Measurements from ENCODE around the gene GJB2. TPM values are rescaled to one million over a fixed set of nuclear protein-coding genes. Genes with fewer than 3 reads are reported as not detected.
A peak's percentile ranks its signal among the peaks of the same experiment; 100 is the strongest.

GJB2 gene
- total RNA-seq, 1 experiment from 2014 or later = 4.6 TPM

DNA sequence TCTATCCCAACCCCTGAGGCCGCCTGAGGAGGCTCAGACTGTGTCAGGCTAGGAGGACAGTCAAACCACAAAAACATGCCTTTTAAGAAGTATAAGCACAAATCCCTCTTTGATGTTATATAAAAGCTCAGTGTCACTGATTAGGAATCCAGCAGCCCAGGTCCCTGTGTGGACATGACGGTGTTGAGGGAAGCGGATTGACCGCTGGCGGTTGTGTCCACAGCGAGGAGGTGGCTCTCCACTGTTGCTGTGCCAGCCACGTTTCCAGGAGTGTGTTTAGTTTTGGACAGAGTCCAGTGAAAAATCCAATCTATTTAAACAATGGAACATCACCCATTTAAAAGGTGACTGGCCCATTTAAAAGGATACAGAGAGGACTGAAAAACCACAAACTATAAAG is 24.3 kb downstream of the GJB2 start:
- Mint-ChIP-seq H3K36me3 (ENCODE audit: insufficient read depth, unreplicated experiment) (no peaks in the 10 kb centered on the region), H3K27me3 (ENCODE audit: unreplicated experiment) (peaks cover 12% of the 10 kb centered on the region), H3K4me1 (ENCODE audit: low read depth, unreplicated experiment) (no peaks in the 10 kb centered on the region), H3K9me3 (ENCODE audit: low read depth, unreplicated experiment) (no peaks in the 10 kb centered on the region), H3K4me3 (ENCODE audit: low read depth, unreplicated experiment) (no peak overlapping the region), H3K27ac (ENCODE audit: unreplicated experiment) (no peak overlapping the region)
- intact Hi-C loops (cut with micrococcal nuclease; ENCODE audit: unreplicated experiment) = no loop called here
- no peak for DNase-seq
- TF ChIP-seq CTCF (IDR thresholded peaks at IDR 0.05; ENCODE audit: unreplicated experiment) = no peak
- BruUV-seq (replicated peaks) = no TSS peak
- CTCF ChIA-PET = no interaction called here

DNA sequence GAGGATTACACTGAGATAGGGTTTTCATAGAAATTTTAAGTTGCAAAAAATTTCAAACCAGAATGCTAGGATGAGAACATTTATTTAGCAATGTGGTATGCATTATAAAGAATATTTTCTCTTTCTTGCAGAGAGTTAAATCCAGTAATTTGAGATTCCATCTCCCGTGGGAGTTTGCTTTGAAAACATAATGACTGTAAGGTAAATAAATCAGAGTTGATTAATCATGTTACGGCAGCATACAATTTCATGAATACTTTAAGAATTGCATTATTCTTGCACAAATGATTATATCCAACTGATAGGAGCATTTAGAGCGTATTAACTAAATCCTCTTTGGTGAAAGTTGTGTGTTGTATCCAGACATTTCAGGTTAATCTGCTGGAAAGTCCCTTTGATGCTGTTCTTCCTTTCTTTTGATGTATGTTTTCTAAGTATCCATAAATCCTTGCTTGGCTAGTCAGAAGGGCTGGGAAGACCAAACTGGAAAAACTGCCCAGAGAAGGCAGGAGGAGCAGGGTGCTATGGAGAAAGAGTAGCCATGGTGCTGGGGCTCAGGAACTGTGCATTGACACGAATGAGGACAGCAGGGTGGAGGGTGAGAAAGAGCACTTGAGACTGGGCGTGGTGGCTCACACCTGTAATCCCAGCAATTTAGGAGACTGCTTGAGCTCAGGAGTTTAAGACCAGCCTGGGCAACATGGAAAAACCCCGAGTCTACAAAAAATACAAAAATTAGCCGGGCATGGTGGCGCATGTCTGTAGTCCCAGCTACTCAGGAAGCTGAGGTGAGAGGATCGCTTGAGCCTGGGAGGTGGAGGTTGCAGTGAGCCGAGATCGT is 27.1 kb downstream of the GJB2 start:
- intact Hi-C loops (cut with micrococcal nuclease; ENCODE audit: unreplicated experiment) = no loop called here
- TF ChIP-seq CTCF (IDR thresholded peaks at IDR 0.05; ENCODE audit: unreplicated experiment) = no peak
- no peak for DNase-seq
- CTCF ChIA-PET = no interaction called here
- no TSS peak for BruUV-seq (replicated peaks)
- Mint-ChIP-seq H3K27ac (ENCODE audit: unreplicated experiment) (no peak overlapping the region), H3K27me3 (ENCODE audit: unreplicated experiment) (peaks cover 12% of the 10 kb centered on the region), H3K9me3 (ENCODE audit: low read depth, unreplicated experiment) (no peaks in the 10 kb centered on the region), H3K4me3 (ENCODE audit: low read depth, unreplicated experiment) (no peak overlapping the region), H3K4me1 (ENCODE audit: low read depth, unreplicated experiment) (no peaks in the 10 kb centered on the region), H3K36me3 (ENCODE audit: insufficient read depth, unreplicated experiment) (peaks cover 12% of the 10 kb centered on the region)

- DNase-seq = no peak
- Mint-ChIP-seq H3K9me3 (ENCODE audit: low read depth, unreplicated experiment) (no peaks in the 10 kb centered on the region), H3K4me1 (ENCODE audit: low read depth, unreplicated experiment) (no peaks in the 10 kb centered on the region), H3K36me3 (ENCODE audit: insufficient read depth, unreplicated experiment) (peaks cover 21% of the 10 kb centered on the region), H3K27ac (ENCODE audit: unreplicated experiment) (no peak overlapping the region), H3K4me3 (ENCODE audit: low read depth, unreplicated experiment) (peak overlapping the region; percentile 74), H3K27me3 (ENCODE audit: unreplicated experiment) (no peaks in the 10 kb centered on the region)
- TF ChIP-seq CTCF (IDR thresholded peaks at IDR 0.05; ENCODE audit: unreplicated experiment) = no peak
- intact Hi-C loops (cut with micrococcal nuclease; ENCODE audit: unreplicated experiment) = loop anchor here (5.0 kb wide), 2 partner anchors 35 to 235 kb away; no protein-coding TSS in a partner anchor
- CTCF ChIA-PET = no interaction called here
- no TSS peak for BruUV-seq (replicated peaks)
These were observed 30.8 kb downstream of the GJB2 start for GRCh38 chr13:20161951-20162300.

DNA sequence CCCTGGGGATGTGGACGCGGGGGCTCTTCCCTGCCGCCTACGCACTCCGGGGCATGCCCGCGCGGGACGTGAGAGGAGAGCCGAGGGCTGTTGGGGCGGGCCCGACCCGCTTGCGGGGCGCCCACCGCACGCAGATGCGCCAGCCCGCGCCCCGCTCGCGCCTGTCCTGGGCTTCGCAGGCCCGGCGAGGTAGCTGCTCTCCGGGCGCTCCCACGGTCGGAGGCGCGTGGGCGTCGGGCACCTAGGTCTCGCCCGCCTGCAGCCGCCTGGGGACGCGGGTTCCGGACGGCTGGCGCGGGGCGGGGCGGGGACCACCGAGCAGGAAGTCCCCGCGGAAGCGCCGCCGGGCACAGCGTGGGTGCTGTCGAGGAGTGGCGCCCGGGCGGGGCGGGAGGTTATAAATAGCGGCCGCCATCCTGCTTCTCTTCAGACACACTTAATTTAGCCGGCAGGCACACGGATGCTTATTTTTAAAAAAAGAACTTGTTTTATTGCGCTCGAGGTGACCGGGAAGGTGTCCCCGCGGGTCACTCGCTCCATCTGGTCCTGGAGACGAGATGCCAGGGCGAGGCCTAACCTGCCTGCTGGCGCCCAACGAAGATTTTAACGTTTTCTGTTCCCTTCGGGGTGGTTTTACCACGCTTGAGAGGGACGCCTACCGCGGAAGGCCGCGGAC is 31.3 kb downstream of the GJB2 start:
- BruUV-seq (replicated peaks) = no TSS peak
- Mint-ChIP-seq H3K4me3 (ENCODE audit: low read depth, unreplicated experiment) (peak overlapping the region; percentile 74), H3K4me1 (ENCODE audit: low read depth, unreplicated experiment) (no peaks in the 10 kb centered on the region), H3K9me3 (ENCODE audit: low read depth, unreplicated experiment) (no peaks in the 10 kb centered on the region), H3K27me3 (ENCODE audit: unreplicated experiment) (no peaks in the 10 kb centered on the region), H3K36me3 (ENCODE audit: insufficient read depth, unreplicated experiment) (peaks cover 21% of the 10 kb centered on the region), H3K27ac (ENCODE audit: unreplicated experiment) (no peak overlapping the region)
- CTCF ChIA-PET = no interaction called here
- peak; percentile 24 for DNase-seq
- no peak for TF ChIP-seq CTCF (IDR thresholded peaks at IDR 0.05; ENCODE audit: unreplicated experiment)
- intact Hi-C loops (cut with micrococcal nuclease; ENCODE audit: unreplicated experiment) = loop anchor here (5.0 kb wide), 2 partner anchors 34 to 234 kb away; no protein-coding TSS in a partner anchor

Data from Calu3 (cell line).